GM21360 (cell line): ENCODE results near the gene RTEL1.
"Not testable (repeated sequence)": the region's sequence is repeated elsewhere in the genome, so short reads cannot be mapped to it uniquely, and the experiment has no call there.

Experiments
- ATAC-seq: cut with Tn5 transposase; IDR thresholded peaks from one replicate; pipeline ENCODE4 v1.9.1; 2021; ENCODE audit warnings: mild to moderate bottlenecking, moderate library complexity; ENCODE audit not compliant: unreplicated experiment

Gene RTEL1, protein sequence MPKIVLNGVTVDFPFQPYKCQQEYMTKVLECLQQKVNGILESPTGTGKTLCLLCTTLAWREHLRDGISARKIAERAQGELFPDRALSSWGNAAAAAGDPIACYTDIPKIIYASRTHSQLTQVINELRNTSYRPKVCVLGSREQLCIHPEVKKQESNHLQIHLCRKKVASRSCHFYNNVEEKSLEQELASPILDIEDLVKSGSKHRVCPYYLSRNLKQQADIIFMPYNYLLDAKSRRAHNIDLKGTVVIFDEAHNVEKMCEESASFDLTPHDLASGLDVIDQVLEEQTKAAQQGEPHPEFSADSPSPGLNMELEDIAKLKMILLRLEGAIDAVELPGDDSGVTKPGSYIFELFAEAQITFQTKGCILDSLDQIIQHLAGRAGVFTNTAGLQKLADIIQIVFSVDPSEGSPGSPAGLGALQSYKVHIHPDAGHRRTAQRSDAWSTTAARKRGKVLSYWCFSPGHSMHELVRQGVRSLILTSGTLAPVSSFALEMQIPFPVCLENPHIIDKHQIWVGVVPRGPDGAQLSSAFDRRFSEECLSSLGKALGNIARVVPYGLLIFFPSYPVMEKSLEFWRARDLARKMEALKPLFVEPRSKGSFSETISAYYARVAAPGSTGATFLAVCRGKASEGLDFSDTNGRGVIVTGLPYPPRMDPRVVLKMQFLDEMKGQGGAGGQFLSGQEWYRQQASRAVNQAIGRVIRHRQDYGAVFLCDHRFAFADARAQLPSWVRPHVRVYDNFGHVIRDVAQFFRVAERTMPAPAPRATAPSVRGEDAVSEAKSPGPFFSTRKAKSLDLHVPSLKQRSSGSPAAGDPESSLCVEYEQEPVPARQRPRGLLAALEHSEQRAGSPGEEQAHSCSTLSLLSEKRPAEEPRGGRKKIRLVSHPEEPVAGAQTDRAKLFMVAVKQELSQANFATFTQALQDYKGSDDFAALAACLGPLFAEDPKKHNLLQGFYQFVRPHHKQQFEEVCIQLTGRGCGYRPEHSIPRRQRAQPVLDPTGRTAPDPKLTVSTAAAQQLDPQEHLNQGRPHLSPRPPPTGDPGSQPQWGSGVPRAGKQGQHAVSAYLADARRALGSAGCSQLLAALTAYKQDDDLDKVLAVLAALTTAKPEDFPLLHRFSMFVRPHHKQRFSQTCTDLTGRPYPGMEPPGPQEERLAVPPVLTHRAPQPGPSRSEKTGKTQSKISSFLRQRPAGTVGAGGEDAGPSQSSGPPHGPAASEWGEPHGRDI (N-terminal part only)

DNA sequence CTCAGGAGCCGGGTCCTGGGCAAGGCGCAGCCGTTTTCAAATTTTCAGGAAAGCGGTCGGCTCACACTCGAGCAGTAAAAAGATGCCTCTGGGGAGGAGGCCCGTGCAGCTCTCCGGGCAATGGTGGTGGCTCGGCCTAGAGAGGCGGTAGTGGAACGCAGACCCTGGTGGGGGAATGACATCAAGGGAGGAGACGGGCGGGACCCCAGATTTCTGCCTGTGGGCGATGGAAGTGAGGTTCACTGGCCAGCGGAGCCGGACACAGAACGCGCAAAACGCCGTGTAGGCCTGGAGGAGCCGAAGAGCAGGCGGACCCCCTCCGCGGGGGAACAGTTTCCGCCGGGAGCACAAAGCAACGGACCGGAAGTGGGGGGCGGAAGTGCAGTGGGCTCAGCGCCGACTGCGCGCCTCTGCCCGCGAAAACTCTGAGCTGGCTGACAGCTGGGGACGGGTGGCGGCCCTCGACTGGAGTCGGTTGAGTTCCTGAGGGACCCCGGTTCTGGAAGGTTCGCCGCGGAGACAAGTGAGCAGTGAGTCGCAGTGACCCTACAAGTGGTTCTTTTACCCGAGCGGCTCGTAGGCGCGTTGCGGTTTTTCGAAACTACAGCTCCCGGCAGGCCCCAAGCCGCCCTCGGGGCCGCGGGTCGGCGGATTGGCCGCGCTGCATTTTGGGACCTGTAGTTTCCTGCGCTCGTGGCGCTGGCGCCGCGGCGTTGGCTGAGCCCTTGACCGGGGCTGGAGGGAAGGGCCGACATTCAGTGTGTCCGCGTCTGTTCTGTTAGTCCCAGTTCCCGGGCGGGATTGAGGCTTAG is at the start of gene RTEL1:
Gene RTEL1, plus strand, starts transcription at position 376 of the 812 bp plus-strand sequence. CDS start 1,091 bp downstream, outside the sequence.
- ATAC-seq: peak; percentile 73

DNA sequence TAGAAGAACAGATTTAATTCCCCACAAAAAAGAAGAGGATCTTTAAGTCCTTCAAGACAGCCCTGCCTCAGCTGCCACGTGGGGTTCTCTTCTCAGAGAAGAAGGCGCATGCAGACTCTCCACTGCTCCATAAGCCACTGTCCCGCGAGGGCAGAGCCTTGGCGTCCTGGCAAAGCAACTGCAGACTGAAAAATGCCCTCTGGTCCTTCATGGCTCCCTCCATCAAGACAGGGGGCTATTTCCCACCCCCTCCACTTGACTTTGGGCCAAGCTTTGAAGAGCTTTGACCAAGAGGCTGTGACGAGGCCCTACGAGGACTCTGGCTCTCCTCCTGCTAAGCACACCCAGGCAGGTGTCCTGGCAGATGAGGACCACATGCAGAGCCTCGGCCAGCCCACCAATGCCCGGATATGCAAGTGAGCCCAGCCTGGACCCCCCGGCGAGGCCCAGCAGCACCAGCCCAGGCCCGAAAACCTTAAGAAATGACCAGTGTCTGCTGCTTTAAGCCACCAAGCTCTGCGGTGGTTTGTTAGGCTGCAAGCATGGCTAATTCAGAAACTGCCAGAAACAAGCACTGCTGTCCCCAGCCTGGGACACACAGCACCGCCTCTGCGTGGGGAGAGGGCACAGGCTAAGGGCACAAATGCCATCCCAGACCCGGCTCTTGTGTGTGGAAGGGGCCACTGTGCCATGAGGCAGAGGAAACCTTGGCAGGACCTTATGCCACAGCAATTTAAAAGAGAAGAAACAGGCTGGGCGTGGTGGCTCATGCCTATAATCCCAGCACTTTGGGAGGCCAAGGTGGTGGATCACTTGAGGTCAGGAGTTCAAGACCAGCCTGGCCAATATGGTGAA is 47.3 kb upstream of the RTEL1 start:
- no peak for ATAC-seq

DNA sequence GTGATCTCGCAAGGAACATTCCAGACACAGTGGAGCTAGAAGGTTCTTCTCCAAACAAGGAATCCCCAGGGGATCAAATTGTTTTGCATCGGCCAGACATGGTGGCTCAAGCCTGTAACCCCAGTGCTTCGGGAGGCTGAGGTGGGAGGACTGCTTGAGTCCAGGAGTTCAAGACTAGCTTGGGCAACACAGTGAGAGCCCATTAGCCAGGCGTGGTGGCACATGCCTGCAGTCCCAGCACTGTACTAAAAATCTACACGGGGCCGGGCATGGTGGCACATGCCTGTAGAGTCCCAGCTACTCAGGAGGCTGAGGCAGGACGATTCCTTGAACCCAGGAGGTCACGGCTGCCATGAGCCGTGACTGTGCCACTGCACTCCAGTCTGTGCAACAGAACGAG is 46.5 kb upstream of the RTEL1 start:
- ATAC-seq: no peak

DNA sequence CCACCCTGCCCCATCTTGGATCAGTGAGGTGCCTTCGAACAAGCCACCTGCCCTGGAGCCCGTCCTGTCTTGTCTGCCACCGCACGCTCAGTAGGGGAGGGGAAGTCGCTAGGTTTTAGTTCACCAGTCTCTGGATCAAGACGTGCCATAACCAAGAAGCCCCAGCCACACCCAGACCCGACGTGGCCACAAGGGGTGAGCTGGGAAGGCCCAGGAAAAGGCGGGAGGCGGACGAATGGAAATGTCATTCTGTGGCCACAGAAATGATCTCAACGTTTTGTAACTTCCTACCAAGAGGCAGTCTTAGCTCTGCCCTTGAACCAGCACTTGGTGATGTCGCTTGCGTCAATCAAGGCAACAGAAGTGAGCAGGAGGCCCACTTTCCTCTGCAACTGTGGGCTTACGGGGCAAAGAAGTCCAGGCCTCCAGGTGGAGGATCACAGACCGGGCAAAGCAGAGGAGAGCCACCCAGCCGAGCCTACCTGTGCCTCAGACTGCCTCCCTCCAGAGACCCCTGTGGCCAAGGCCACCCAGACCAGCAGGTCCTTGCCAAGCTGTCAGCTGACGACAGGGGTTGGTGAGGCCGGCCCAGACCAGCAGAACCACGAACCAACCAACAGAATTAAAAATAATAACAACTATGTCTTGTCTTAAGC is 45.7 kb upstream of the RTEL1 start:
- ATAC-seq: no peak

DNA sequence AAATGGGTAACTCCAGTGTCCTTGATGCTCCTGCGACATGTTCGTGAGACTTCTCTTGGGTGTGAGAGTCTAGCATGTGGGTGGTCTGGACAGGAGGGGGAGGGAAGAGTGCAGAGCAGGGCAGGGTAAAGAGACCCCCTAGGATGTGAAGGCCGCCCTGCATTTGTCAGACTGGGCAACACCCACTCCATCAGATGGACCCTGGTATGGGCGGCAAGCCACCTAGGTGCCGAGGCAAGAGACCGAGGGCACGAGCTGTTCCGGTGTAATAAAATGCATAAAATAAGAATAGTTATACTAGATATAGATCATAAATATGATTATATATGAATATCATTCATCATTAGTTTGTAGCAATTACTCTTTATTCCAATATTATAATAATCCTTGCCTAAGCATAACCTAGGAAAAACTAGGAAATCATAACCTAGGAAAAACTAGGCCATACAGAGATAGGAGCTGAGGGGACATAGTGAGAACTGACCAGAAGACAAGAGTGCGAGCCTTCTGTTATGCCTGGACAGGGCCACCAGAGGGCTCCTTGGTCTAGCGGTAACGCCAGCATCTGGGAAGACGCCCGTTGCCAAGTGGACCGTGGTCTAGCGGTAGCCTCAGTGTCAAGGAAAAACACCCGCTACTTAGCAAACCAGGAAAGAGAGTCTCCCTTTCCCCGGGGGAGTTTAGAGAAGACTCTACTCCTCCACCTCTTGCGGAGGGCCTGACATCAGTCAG is 44.1 kb upstream of the RTEL1 start:
- ATAC-seq: not testable (repeated sequence)

DNA sequence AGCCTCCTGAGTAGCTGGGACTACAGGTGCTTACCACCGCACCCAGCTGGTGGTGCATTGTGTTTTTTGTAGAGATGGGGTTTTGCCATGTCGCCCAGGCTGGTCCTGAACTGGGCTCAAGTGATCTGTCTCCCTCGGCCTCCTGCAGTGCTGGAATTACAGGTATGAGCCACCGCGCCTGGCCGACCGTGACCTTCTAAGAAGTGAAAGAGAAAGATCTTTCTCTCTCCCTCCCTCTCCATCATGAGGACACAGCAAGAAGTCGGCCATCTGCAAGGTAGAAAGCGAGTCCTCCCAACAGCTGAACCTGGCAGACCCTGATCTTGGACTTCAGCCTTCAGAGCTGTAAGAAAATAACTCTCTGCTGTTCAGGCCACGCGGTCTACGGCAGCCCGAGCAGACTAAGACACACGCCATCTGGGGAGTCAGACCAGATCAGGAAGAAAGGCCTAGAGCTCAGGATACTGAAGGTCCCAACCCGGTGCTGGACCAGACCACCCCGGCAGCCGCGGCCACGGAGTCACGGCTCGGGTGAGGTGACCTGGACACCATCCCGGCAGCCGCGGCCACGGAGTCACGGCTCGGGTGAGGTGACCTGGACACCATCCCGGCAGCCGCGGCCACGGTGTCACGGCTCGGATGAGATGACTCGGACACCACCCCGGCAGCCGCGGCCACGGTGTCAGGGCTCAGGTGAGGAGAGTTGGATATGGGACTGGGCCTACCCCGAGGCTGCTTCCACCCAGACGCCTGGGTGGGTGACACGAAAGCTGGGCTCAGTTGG is 40.8 kb upstream of the RTEL1 start:
- ATAC-seq: no peak

DNA sequence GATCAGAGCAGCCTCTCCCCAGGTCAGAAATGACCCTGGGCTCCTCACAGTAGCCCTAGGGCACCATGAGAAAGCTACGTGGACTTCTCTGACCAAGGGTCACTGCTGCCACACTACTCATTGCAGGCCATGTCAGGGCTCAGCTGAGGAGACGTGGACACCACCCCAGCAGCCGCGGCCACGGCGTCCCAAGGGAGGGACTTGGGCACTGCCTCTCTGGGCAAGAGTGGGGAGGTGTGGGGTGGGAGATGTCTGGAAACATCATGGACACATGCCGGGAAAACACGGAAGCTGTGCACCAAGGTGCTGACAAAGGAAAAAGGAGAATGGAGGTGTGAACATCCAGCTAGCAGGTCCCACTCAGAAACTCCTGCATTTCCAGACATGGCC is 40.2 kb upstream of the RTEL1 start:
- no peak for ATAC-seq

DNA sequence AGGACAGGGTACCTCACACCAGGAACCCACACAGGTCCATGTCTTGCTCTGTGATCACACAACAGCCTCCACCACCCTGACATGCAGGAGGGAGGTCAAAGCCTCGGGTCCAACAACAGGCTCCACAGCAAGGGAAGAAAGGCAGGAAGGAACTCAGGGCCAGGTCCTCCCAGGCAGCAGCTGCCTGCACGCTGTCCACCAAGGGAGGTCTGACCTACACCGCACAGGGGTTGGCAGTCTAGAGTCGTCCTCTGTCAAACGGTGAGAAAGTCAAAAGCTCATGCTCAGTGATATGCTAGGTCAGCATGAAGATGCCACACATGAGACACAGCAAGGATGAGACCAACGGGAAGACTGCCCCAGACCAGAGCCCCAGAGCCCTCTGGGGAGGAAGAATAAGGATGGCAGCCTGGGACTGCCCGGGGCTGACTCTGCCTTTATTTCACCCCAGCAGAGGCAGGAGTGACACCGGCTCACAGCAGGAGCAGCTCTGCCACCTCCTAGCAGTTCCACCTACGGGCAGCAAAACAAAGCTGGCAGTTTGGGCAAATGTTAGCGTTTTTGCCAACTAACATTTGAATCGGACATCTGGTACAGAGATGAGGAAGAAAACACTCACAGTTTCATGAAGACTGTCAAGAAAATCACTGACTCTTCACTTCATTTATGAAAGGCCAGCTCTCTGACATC is 39.7 kb upstream of the RTEL1 start:
- no peak for ATAC-seq

DNA sequence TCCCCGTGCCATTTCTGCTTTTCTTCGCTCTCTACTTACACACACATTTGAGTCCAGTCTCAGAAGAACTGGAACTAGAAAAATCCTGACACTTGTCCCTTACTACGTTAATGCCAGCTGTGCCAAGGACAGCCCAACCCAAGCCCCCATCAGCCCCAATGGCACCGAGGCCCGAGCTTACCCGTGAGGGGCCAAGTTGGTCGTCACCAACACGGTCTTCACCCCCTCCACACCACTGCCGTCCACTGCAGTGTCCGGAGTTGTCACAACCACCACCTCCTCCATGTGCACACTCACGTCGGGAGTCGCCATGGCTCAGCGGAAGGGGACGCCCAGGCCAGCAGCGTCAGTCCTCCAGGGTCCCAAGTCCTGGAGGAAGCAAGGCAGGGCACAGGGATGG is 39.0 kb upstream of the RTEL1 start:
- no peak for ATAC-seq

DNA sequence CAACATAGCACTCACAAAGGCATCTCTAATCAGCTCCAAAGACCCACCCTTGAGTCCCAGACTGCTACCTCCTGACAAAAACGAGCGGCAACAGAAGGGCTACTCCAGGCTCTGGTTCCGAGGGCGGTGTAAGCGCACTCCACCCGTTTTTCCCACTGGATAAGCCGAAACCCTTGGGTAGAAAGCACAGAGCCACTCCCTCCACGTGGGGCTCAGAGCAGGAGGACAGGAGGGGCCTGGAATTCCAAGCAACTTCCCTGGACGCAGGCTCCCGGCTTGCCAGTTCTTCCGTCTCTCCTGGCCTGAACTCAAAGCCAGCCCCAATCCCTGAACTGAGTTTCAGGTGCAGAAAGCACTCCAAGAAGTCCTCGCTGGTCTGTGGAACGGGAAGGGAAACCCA is 38.6 kb upstream of the RTEL1 start:
- ATAC-seq: no peak

DNA sequence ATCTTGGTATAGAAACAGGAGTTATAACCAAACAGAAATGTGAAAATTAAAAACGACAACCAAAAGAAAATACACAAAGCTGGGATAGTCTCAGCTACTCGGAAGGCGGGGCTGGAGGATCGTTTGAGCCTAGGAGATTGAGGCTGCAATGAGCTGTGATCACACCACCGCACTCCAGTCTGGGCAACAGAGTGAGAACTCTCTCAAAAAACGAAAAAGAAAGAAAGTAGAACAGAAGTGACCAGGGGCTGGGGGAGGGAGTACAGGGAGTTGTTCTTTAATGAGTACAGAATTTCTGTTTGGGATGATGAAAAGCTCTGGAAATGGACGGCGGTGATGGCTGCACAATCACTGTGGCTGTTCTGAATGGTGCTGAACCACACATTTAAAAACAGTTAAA is 37.1 kb upstream of the RTEL1 start:
- ATAC-seq: no peak

DNA sequence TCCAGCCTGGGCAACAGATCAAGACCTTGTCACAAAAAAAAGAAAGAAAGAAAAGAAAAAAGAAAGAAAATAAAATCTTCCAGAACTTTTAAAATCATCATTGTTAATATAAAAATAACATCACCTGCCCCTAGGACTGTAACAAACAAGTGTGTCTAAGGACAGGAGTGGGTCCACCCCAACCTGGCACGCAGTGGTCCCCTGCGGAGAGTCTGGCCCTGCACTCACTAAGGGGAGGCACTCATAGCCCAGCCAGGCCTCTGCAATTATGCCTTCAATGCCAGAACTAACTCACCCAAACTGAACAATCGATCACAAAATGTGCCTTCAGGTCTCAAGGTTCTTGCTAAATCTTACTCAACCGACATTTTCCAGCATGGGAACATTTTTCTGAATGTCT is 36.0 kb upstream of the RTEL1 start:
- ATAC-seq: no peak

DNA sequence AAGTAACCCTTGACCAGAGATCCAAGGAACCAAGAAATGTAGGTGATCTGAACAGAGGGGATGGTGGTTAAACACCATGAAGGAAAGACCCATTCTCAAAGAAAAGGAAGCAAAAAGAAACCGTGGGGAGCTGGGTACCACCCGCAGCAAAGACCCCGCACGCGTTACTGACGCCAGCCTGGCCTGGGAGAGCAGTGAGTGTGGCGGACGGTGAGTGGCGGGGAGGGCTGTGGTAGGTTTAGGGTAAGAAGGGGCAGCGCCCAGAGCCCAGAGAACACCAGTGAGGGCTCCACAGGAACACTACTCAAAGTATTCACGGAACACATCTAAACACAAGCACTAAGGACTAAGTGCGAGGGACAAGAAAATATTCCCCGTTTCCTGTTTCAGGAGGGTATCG is 35.4 kb upstream of the RTEL1 start:
- ATAC-seq: no peak

DNA sequence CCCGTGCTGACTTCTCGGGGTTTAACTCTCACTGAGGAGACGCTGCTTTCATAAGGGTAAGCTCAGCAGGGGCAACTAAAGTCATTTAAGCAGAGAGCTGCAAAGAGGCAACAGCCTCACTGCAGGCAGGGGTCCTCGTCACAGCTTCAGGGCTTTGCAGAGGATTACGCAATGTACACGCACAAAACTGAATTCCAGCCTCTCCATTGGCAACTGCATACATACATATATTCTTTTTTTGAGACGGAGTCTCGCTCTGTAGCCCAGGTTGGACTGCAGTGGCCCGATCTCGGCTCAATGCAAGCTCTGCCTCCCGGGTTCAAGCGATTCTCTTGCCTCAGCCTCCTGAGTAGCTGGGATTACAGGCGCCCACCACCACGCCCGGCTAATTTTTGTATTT is 33.6 kb upstream of the RTEL1 start:
- ATAC-seq: no peak

DNA sequence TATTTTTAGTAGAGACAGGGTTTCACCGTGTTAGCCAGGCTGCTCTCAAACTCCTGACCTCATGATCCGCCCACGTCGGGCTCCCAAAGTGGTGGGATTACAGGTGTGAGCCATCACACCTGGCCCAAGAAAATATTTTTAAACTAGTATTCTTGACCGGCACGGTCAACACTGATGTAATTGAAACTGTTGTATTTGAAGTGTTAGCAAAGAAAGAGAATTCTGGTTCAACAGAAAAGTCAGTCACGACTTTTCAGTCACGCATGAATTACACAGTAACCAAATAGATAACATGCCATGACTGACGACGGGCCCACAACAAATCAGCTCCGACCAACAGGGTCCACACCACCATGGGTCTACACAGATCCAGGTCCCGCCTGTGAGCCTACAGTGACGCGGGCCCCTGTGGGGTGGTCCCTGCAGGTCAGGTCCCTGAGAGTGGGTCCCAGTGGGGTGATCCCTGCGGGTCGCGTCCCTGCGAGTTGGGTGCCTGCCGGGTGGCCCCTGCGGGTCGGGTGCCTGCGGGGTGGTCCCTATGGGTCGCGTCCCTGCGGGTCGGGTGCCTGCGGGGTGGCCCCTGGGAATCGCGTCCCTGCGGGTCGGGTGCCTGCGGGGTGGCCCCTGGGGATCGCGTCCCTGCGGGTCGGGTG is 32.2 kb upstream of the RTEL1 start:
- ATAC-seq: no peak

DNA sequence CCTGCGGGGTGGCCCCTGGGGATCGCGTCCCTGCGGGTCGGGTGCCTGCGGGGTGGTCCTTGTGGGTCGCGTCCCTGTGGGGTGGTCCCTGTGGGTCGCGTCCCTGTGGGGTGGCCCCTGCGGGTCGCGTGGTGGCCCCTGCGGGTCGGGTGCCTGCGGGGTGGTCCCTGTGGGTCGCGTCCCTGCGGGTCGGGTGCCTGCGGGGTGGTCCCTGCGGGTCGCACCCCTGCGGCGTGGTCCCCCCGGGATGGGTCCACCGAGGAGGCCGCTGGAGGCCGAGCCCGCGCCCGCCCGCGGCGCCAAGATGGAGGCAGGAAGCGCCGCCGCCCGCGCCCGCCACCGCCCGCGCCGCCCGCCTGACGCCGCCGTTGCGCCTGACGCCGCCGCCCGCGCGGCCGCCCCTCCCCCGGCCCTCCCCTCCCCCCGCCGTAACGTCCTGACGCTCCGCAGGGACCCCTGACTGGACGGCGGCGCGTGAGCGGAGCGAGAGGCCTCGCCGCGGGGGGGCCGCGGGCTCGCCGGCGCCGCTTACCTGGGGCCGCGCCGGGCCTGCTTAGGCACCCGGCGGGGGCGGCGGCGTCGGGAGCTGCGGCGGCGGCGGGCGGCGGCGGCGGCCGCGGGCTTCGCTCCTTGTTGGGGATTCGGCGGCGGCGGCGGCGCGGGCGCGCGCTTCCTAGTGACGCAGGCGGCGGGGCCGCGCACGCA is 31.5 kb upstream of the RTEL1 start, which contains the start of gene GMEB2:
Gene GMEB2, minus strand, starts transcription at position 678 of the 705 bp plus-strand sequence. CDS start 7,704 bp downstream, outside the sequence.
- ATAC-seq: peak; percentile 38
